Parathyroid adenoma (tissue), 2 donors: ENCODE results near the gene TREM1.

Source experiments
- H2AFZ ChIP-seq: fragments of 300-600 bp; sonication (generic); one replicate; pipeline ENCODE4 v1.7.0; 2017; ENCODE audit warnings: antibody characterized with exemption, mild to moderate bottlenecking
- H3K27ac ChIP-seq: fragments of 300-600 bp; sonication (generic); one replicate; pipeline ENCODE4 v1.7.0; 2017
- H3K27me3 ChIP-seq: fragments of 300-600 bp; sonication (generic); one replicate; pipeline ENCODE4 v1.7.0; 2017; ENCODE audit warnings: low read length; ENCODE audit not compliant: control insufficient read depth, insufficient read depth
- H3K36me3 ChIP-seq: fragments of 300-600 bp; sonication (generic); one replicate; pipeline ENCODE4 v1.7.0; 2017; ENCODE audit warnings: low read length; ENCODE audit not compliant: control insufficient read depth, insufficient read depth
- H3K4me1 ChIP-seq: fragments of 300-600 bp; sonication (generic); one replicate; pipeline ENCODE4 v1.7.0; 2017; ENCODE audit warnings: control low read depth
- H3K4me2 ChIP-seq: fragments of 300-600 bp; sonication (generic); one replicate; pipeline ENCODE4 v1.7.0; 2017; ENCODE audit warnings: low read length
- H3K4me3 ChIP-seq: fragments of 300-600 bp; sonication (generic); one replicate; pipeline ENCODE4 v1.7.0; 2017; ENCODE audit warnings: low read depth, low read length
- H3K79me2 ChIP-seq: fragments of 300-600 bp; sonication (generic); one replicate; pipeline ENCODE4 v1.7.0; 2017; ENCODE audit warnings: control low read depth
- H3K9ac ChIP-seq: fragments of 300-600 bp; sonication (generic); one replicate; pipeline ENCODE4 v1.7.0; 2017; ENCODE audit warnings: mild to moderate bottlenecking
- H3K9me3 ChIP-seq: fragments of 300-600 bp; sonication (generic); one replicate; pipeline ENCODE4 v1.7.0; 2017; ENCODE audit warnings: low read length; ENCODE audit not compliant: control insufficient read depth
- TF ChIP-seq, protein P1 (sequence below): fragments of 300-600 bp; sonication (generic); IDR thresholded peaks from one replicate; pipeline ENCODE4 v1.7.0; 2017; ENCODE audit warnings: antibody characterized with exemption, mild to moderate bottlenecking
- donor health status: primary hyperparathyroidism.

The TREM1 gene

DNA sequence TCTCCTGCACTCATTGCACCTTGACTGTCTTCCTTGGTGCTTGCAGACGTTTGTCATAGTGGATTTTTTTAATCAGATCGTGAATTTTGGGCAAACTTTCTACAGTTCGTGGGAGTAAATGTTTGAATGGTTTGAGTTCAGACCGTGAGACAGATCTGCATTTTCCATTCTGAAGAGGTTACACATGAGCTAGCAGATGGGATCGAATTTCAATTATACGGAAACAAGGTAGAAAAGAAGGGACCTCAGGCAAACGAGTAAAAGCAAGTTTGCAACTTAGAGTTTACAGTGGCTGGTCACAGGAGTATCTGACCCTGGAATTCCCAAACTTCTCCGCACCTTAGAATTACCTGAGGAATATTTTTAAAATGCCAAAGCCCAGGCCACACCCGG is 31.8 kb upstream of the TREM1 start:
- H3K79me2 ChIP-seq = no peaks in the 10 kb centered on the region
- no peaks in the 10 kb centered on the region for H3K27me3 ChIP-seq
- peak overlapping the region; percentile 64 for H3K4me2 ChIP-seq
- H3K4me1 ChIP-seq = peaks cover 6% of the 10 kb centered on the region
- H3K9ac ChIP-seq = no peak overlapping the region
- H2AFZ ChIP-seq = peak overlapping the region; percentile 35
- peak overlapping the region; percentile 28 for H3K4me3 ChIP-seq
- H3K36me3 ChIP-seq = no peaks in the 10 kb centered on the region
- no peaks in the 10 kb centered on the region for H3K9me3 ChIP-seq
- TF ChIP-seq, protein P1, sequence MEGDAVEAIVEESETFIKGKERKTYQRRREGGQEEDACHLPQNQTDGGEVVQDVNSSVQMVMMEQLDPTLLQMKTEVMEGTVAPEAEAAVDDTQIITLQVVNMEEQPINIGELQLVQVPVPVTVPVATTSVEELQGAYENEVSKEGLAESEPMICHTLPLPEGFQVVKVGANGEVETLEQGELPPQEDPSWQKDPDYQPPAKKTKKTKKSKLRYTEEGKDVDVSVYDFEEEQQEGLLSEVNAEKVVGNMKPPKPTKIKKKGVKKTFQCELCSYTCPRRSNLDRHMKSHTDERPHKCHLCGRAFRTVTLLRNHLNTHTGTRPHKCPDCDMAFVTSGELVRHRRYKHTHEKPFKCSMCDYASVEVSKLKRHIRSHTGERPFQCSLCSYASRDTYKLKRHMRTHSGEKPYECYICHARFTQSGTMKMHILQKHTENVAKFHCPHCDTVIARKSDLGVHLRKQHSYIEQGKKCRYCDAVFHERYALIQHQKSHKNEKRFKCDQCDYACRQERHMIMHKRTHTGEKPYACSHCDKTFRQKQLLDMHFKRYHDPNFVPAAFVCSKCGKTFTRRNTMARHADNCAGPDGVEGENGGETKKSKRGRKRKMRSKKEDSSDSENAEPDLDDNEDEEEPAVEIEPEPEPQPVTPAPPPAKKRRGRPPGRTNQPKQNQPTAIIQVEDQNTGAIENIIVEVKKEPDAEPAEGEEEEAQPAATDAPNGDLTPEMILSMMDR = no peak
- H3K27ac ChIP-seq = no peak overlapping the region

DNA sequence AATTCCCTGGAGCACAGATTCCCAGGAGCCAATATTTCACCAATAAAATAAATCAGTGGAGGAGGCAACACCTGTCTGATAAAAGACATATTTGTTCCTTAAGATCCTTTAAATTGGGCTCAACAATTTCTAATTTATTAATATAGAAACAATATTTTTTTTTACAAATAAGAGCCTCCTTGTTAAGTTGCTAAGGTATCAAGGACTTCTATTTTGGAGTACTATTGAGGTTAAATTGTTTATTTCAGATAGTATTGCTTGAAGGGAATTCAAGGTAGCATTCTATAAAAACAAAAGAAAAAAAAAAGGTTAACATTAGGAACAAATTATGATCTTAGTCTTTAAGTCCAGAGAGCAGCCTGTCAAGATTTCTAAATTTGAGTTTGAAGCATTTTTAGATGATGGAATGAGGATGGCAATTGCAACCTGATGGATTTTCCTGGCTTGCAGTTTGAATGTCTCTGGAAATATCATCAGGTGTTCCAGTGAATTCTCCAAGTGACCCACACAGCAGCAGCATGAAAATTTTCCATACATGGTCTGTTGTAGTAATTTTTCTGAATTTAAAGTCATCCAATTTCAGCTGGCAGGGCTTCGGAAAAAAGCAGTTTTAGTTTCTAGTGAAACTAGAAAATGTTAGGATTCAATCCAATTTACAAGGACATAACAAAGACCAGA is 29.6 kb upstream of the TREM1 start:
- H3K4me3 ChIP-seq = no peak overlapping the region
- no peaks in the 10 kb centered on the region for H3K9me3 ChIP-seq
- no peak overlapping the region for H3K4me2 ChIP-seq
- peaks cover 6% of the 10 kb centered on the region for H3K4me1 ChIP-seq
- H3K27me3 ChIP-seq = no peaks in the 10 kb centered on the region
- TF ChIP-seq, protein P1 = no peak
- H3K36me3 ChIP-seq = no peaks in the 10 kb centered on the region
- H2AFZ ChIP-seq = no peak overlapping the region
- no peaks in the 10 kb centered on the region for H3K79me2 ChIP-seq
- no peak overlapping the region for H3K27ac ChIP-seq
- H3K9ac ChIP-seq = no peak overlapping the region

DNA sequence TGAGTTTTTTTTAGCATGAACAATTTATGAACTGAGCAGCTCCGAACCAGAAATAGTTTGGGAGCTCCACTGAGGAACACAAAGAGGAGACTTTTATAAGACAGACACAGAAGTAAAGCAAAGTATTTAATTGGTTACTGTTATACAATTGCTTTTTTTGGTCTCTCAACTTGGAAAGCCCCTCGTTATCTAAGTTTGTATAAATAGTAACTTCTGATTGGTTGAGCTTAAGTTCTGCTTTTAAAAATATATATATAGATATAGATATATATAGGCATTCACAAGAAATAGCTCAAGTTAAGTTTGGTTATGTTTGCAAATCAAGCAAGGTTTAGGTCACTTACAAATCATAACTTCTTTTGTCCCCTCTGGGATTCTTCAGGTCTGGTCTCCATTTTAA is 28.7 kb upstream of the TREM1 start:
- no peak overlapping the region for H3K4me2 ChIP-seq
- TF ChIP-seq, protein P1 = no peak
- H3K27me3 ChIP-seq = no peaks in the 10 kb centered on the region
- no peaks in the 10 kb centered on the region for H3K79me2 ChIP-seq
- H3K36me3 ChIP-seq = no peaks in the 10 kb centered on the region
- H3K4me3 ChIP-seq = no peak overlapping the region
- H3K9me3 ChIP-seq = no peaks in the 10 kb centered on the region
- H2AFZ ChIP-seq = no peak overlapping the region
- H3K9ac ChIP-seq = no peak overlapping the region
- peaks cover 6% of the 10 kb centered on the region for H3K4me1 ChIP-seq
- no peak overlapping the region for H3K27ac ChIP-seq

DNA sequence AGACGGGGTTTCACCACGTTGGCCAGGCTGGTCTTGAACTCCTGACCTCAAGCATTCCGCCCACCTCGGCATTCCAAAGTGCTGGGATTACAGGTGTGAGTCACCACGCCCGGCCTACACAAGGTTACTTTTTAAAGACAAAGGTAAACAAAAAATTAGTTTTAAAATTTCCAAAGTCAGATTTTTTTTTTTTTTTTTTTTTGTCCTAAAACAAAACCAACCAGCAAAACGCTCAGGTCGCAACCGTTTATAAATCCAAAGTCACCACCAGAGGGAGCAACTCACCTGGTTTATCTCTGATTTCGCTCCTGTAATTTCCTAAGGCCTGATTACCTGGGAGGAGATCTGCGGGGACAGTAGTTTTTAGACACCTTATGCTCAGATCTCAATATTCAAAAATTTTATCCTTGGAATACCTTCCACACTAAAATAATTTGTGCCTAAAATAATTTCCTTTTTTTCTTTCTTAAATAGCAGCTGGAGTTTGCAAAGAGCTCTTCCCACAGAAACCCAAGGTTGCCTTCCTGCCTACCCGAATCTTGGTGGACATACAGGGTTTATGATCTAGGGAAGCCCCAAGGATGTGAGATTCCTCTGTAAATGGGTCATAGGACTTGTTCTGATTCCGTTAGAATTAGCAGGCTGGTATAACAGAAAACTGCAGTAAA is 19.8 kb upstream of the TREM1 start:
- Histone ChIP-seq H3K27ac (no peak overlapping the region), H3K4me2 (no peak overlapping the region), H3K4me1 (no peaks in the 10 kb centered on the region), H3K9me3 (no peaks in the 10 kb centered on the region), H3K4me3 (no peak overlapping the region), H3K27me3 (no peaks in the 10 kb centered on the region), H3K79me2 (no peaks in the 10 kb centered on the region), H3K9ac (no peak overlapping the region), H2AFZ (no peak overlapping the region), H3K36me3 (no peaks in the 10 kb centered on the region)
- TF ChIP-seq, protein P1 = peak; percentile 61

DNA sequence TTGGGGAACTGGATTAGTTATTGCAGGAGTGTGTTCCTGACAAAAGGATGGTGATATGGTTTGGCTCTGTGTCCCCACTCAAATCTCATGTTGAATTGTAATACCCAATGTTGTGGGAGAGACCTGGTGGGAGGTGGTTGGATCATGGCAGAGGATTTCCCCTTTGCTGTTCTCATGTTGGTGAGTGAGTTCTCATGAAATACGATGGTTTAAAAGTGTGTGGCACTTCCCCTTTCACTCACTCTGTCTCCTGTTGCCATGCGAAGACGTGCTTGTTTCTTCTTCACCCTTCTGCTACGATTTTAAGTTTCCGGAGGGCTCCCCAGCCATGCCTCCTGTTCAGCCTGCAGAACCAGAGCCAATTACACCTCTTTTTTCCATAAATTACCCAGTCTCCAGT is 16.2 kb upstream of the TREM1 start:
- no peak overlapping the region for H3K27ac ChIP-seq
- no peaks in the 10 kb centered on the region for H3K79me2 ChIP-seq
- H3K9me3 ChIP-seq = no peaks in the 10 kb centered on the region
- no peak overlapping the region for H3K4me2 ChIP-seq
- H3K4me1 ChIP-seq = no peaks in the 10 kb centered on the region
- H2AFZ ChIP-seq = no peak overlapping the region
- no peaks in the 10 kb centered on the region for H3K36me3 ChIP-seq
- no peak overlapping the region for H3K9ac ChIP-seq
- TF ChIP-seq, protein P1 = no peak
- H3K27me3 ChIP-seq = no peaks in the 10 kb centered on the region
- H3K4me3 ChIP-seq = no peak overlapping the region
